ENCODE measurements around the gene ACTG1. TPM values are rescaled to one million over a fixed set of nuclear protein-coding genes. Genes with fewer than 3 reads are reported as not detected.

The ACTG1 gene
- total and polyA plus RNA-seq, 9 of the 15 experiments (the other 6 are each of a cell fraction or from before 2014, with no cell fraction given): 224 to 1,775 (median 568) TPM

DNA sequence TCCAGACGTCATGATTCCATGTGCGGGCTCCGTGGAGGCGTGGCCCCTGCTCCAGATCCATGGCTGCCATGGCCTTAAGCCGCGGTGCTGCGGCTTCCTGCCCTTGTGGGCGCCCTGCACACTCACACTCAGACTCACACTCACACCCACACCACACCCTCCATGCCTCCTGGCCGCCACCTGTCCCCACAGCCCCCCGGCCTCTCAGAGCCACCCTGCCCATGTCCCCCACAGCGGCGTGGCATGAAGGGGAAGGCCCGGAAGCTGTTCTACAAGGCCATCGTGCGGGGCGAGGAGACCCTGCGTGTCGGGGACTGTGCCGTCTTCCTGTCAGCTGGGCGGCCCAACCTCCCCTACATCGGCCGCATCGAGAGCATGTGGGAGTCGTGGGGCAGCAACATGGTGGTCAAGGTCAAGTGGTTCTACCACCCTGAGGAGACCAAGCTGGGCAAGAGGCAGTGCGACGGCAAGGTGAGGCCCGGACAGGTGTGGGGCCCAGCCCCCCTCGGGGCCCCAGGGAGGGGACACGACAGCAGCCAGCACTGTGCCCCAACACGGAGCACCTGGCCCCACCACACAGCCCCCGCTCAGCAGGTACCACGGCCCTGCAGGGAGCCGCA lies 50.0 kb downstream of the ACTG1 start (continued):
- no peak for TF ChIP-seq HINFP (tag; conservative IDR thresholded peaks at IDR 0.05; ENCODE audit: low read depth)
- TF ChIP-seq CTCF (IDR thresholded peaks at IDR 0.05 in 2 of 3, conservative IDR thresholded peaks at IDR 0.05 in 1 of 3; ENCODE audit: insufficient read depth in 2 of 3, low read depth in 1 of 3, low read length in 3 of 3): no peak
- no peak for TF ChIP-seq DMBX1 (CRISPR knock-in tag; IDR thresholded peaks at IDR 0.05; ENCODE audit: borderline replicate concordance)
- no peak for TF ChIP-seq CHCHD3 (CRISPR knock-in tag; IDR thresholded peaks at IDR 0.05)
- TF ChIP-seq, protein P1, sequence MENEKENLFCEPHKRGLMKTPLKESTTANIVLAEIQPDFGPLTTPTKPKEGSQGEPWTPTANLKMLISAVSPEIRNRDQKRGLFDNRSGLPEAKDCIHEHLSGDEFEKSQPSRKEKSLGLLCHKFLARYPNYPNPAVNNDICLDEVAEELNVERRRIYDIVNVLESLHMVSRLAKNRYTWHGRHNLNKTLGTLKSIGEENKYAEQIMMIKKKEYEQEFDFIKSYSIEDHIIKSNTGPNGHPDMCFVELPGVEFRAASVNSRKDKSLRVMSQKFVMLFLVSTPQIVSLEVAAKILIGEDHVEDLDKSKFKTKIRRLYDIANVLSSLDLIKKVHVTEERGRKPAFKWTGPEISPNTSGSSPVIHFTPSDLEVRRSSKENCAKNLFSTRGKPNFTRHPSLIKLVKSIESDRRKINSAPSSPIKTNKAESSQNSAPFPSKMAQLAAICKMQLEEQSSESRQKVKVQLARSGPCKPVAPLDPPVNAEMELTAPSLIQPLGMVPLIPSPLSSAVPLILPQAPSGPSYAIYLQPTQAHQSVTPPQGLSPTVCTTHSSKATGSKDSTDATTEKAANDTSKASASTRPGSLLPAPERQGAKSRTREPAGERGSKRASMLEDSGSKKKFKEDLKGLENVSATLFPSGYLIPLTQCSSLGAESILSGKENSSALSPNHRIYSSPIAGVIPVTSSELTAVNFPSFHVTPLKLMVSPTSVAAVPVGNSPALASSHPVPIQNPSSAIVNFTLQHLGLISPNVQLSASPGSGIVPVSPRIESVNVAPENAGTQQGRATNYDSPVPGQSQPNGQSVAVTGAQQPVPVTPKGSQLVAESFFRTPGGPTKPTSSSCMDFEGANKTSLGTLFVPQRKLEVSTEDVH (IDR thresholded peaks at IDR 0.05; ENCODE audit: low read depth, partially characterized antibody): no peak

Measured in K562 (cell line).